ENCODE measurements around the gene SPATA20. TPM values are rescaled to one million over a fixed set of nuclear protein-coding genes. Genes with fewer than 3 reads are reported as not detected.

SPATA20 gene
- total and polyA plus RNA-seq, 2 of the 4 experiments (the other 2 are of a cell fraction) = 17.0 to 35.0 TPM

DNA sequence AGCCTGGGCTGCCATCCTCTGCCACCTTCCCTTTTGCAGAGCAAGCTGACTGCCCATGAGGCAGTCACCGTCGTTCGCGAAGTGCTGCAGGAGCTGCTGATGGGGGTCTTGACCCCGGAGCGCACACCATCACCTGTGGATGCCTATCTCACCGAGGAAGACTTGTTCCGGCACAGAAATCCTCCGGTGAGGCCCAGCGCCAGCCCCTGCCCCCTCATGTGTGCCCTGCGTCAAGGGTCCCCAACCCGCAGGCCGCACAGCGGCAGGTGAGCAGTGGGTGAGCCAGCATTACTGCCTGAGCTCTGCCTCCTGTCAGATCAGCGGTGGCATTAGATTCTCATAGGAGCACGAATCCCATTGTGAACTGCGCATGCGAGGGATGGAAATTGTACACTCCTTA lies 22.1 kb upstream of the SPATA20 start:
- no peak overlapping the region for H3K14ac ChIP-seq (replicated peaks; ENCODE audit: low read depth, low read length)

More for the DNA sequence above, 22.1 kb upstream of the SPATA20 start:
- Histone ChIP-seq H4K20me1 (ENCODE audit: insufficient read depth, low read length) (no peaks in the 10 kb centered on the region), H4K8ac (ENCODE audit: low read depth in 2 of 2, low read length in 2 of 2) (no peak overlapping the region), H2BK5ac (ENCODE audit: low read depth, low read length, poor library complexity, severe bottlenecking) (no peak overlapping the region), H3K9me3 (ENCODE audit: control insufficient read depth, insufficient read depth, low read length) (no peaks in the 10 kb centered on the region), H3K9ac (ENCODE audit: low read depth, low read length) (no peak overlapping the region), H2BK15ac (ENCODE audit: low read depth, low read length) (no peak overlapping the region), H2BK120ac (ENCODE audit: low read depth, low read length) (no peak overlapping the region), H3K4me1 (ENCODE audit: control insufficient read depth, insufficient read depth, low read length) (no peaks in the 10 kb centered on the region), H2AFZ (replicated peaks; ENCODE audit: low read length, poor library complexity) (no peak overlapping the region), H3K56ac (ENCODE audit: extremely low read depth, insufficient read depth, low read length) (no peak overlapping the region), H3K23ac (ENCODE audit: low read depth, low read length) (no peak overlapping the region), H3K18ac (ENCODE audit: low read depth, low read length) (no peak overlapping the region), H3K27ac (ENCODE audit: insufficient read depth, low read length) (no peak overlapping the region), H2AK5ac (ENCODE audit: low read depth, low read length) (no peak overlapping the region), H4K91ac (ENCODE audit: insufficient read depth, low read depth, low read length) (no peak overlapping the region), H3K9me1 (ENCODE audit: insufficient read depth, low read length) (no peaks in the 10 kb centered on the region), H4K5ac (ENCODE audit: low read depth, low read length) (no peak overlapping the region), H3K4me2 (ENCODE audit: low read depth, low read length) (no peak overlapping the region), H3K4me3 (ENCODE audit: insufficient read depth, low read depth, low read length) (no peak overlapping the region), H3K27me3 (ENCODE audit: control insufficient read depth, insufficient read depth, low read length) (peaks cover 40% of the 10 kb centered on the region), H2AK9ac (replicated peaks; ENCODE audit: low read depth, low read length, poor library complexity) (no peak overlapping the region), H3K36me3 (ENCODE audit: control insufficient read depth, insufficient read depth, low read length) (no peaks in the 10 kb centered on the region), H3K79me1 (ENCODE audit: low read depth in 1 of 2, low read length in 2 of 2) (no peaks in the 10 kb centered on the region), H2BK20ac (ENCODE audit: low read depth, low read length) (no peak overlapping the region), H3K4ac (ENCODE audit: low read depth, low read length) (no peak overlapping the region)
- BruUV-seq (replicated peaks) = no TSS peak
- in situ Hi-C loops (cut with MboI; ENCODE audit: low sequenced_read_pairs) (no loop called here), intact Hi-C loops (cut with micrococcal nuclease) (no loop called here), dilution Hi-C loops (cut with HindIII; ENCODE audit: low sequenced_read_pairs, unreplicated experiment) (no loop called here)
- DNase-seq (no peak), ATAC-seq (ENCODE audit: low read depth) (no peak)
- TF ChIP-seq MXI1 (IDR thresholded peaks at IDR 0.05; ENCODE audit: borderline replicate concordance, low read depth, low read length) (no peak), MAFK (IDR thresholded peaks at IDR 0.05; ENCODE audit: low read depth, low read length) (no peak), CEBPB (IDR thresholded peaks at IDR 0.05; ENCODE audit: low read depth, low read length) (no peak), MAZ (IDR thresholded peaks at IDR 0.05; ENCODE audit: borderline replicate concordance, low read depth, low read length) (no peak), POLR2A (IDR thresholded peaks at IDR 0.05; ENCODE audit: low read depth, low read length) (no peak), CHD1 (IDR thresholded peaks at IDR 0.05; ENCODE audit: low read depth, low read length) (no peak)
- TF ChIP-seq, protein P1, sequence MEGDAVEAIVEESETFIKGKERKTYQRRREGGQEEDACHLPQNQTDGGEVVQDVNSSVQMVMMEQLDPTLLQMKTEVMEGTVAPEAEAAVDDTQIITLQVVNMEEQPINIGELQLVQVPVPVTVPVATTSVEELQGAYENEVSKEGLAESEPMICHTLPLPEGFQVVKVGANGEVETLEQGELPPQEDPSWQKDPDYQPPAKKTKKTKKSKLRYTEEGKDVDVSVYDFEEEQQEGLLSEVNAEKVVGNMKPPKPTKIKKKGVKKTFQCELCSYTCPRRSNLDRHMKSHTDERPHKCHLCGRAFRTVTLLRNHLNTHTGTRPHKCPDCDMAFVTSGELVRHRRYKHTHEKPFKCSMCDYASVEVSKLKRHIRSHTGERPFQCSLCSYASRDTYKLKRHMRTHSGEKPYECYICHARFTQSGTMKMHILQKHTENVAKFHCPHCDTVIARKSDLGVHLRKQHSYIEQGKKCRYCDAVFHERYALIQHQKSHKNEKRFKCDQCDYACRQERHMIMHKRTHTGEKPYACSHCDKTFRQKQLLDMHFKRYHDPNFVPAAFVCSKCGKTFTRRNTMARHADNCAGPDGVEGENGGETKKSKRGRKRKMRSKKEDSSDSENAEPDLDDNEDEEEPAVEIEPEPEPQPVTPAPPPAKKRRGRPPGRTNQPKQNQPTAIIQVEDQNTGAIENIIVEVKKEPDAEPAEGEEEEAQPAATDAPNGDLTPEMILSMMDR (conservative IDR thresholded peaks at IDR 0.05; ENCODE audit: low read depth, low read length) = no peak
- WGBS, 2 experiments (ENCODE audit: extremely low coverage in 2 of 2, insufficient read length in 1 of 2) = 86% methylated on average over 4 of the region's 18 CpGs; no CpG with 5 or more reads in 1 of the 2 experiments
- ChIA-PET POLR2A (ENCODE audit: unreplicated experiment) (no interaction called here), CTCF (no interaction called here)
